ENCODE measurements around the gene ADSL.

The ADSL gene

GRCh38 chr22:40410272-40410671 is 64.0 kb downstream of the ADSL start:
- peaks cover 6% of the 10 kb centered on the region for H3K36me3 Mint-ChIP-seq
- no peak overlapping the region for H3K4me3 Mint-ChIP-seq
- H3K27ac Mint-ChIP-seq: peak overlapping the region; percentile 22
- H3K9me3 Mint-ChIP-seq (ENCODE audit: low read depth): no peaks in the 10 kb centered on the region
- no peaks in the 10 kb centered on the region for H3K27me3 Mint-ChIP-seq
- peaks cover 15% of the 10 kb centered on the region for H3K4me1 Mint-ChIP-seq (ENCODE audit: low read depth)

- H3K4me3 Mint-ChIP-seq: no peak overlapping the region
- peak overlapping the region; percentile 16 for H3K27ac Mint-ChIP-seq
- H3K9me3 Mint-ChIP-seq (ENCODE audit: low read depth): no peaks in the 10 kb centered on the region
- peaks cover 6% of the 10 kb centered on the region for H3K36me3 Mint-ChIP-seq
- no peaks in the 10 kb centered on the region for H3K27me3 Mint-ChIP-seq
- H3K4me1 Mint-ChIP-seq (ENCODE audit: low read depth): peaks cover 22% of the 10 kb centered on the region
Observed at GRCh38 chr22:40410731-40411505, 64.6 kb downstream of the ADSL start.

GRCh38 chr22:40411506-40411861 is 65.2 kb downstream of the ADSL start:
- H3K4me1 Mint-ChIP-seq (ENCODE audit: low read depth): peaks cover 28% of the 10 kb centered on the region
- no peak overlapping the region for H3K4me3 Mint-ChIP-seq
- no peaks in the 10 kb centered on the region for H3K9me3 Mint-ChIP-seq (ENCODE audit: low read depth)
- H3K27me3 Mint-ChIP-seq: no peaks in the 10 kb centered on the region
- peaks cover 6% of the 10 kb centered on the region for H3K36me3 Mint-ChIP-seq
- peak overlapping the region; percentile 16 for H3K27ac Mint-ChIP-seq

GRCh38 chr22:40412441-40412840 is 66.1 kb downstream of the ADSL start:
- Mint-ChIP-seq H3K36me3 (peaks cover 6% of the 10 kb centered on the region), H3K9me3 (ENCODE audit: low read depth) (no peaks in the 10 kb centered on the region), H3K4me1 (ENCODE audit: low read depth) (peaks cover 32% of the 10 kb centered on the region), H3K4me3 (no peak overlapping the region), H3K27ac (peak overlapping the region; percentile 81), H3K27me3 (no peaks in the 10 kb centered on the region)

GRCh38 chr22:40413873-40414272 is 67.6 kb downstream of the ADSL start:
- no peak overlapping the region for H3K4me3 Mint-ChIP-seq
- H3K36me3 Mint-ChIP-seq: peaks cover 6% of the 10 kb centered on the region
- peaks cover 36% of the 10 kb centered on the region for H3K4me1 Mint-ChIP-seq (ENCODE audit: low read depth)
- no peaks in the 10 kb centered on the region for H3K9me3 Mint-ChIP-seq (ENCODE audit: low read depth)
- H3K27me3 Mint-ChIP-seq: no peaks in the 10 kb centered on the region
- H3K27ac Mint-ChIP-seq: peak overlapping the region; percentile 85

- H3K9me3 Mint-ChIP-seq (ENCODE audit: low read depth): no peaks in the 10 kb centered on the region
- peak overlapping the region; percentile 85 for H3K27ac Mint-ChIP-seq
- no peaks in the 10 kb centered on the region for H3K27me3 Mint-ChIP-seq
- no peak overlapping the region for H3K4me3 Mint-ChIP-seq
- peaks cover 6% of the 10 kb centered on the region for H3K36me3 Mint-ChIP-seq
- peaks cover 38% of the 10 kb centered on the region for H3K4me1 Mint-ChIP-seq (ENCODE audit: low read depth)
Observed at GRCh38 chr22:40414311-40414710, 68.0 kb downstream of the ADSL start.

GRCh38 chr22:40414838-40415505 is 68.7 kb downstream of the ADSL start:
- Mint-ChIP-seq H3K27ac (peak overlapping the region; percentile 85), H3K4me1 (ENCODE audit: low read depth) (peaks cover 44% of the 10 kb centered on the region), H3K27me3 (no peaks in the 10 kb centered on the region), H3K36me3 (peaks cover 6% of the 10 kb centered on the region), H3K4me3 (peak overlapping the region; percentile 56), H3K9me3 (ENCODE audit: low read depth) (no peaks in the 10 kb centered on the region)

GRCh38 chr22:40415531-40416266 is 69.4 kb downstream of the ADSL start:
- Mint-ChIP-seq H3K4me1 (ENCODE audit: low read depth) (peaks cover 44% of the 10 kb centered on the region), H3K36me3 (peaks cover 6% of the 10 kb centered on the region), H3K27me3 (no peaks in the 10 kb centered on the region), H3K9me3 (ENCODE audit: low read depth) (no peaks in the 10 kb centered on the region), H3K27ac (peak overlapping the region; percentile 85), H3K4me3 (peak overlapping the region; percentile 56)

GRCh38 chr22:40416267-40416570 is 69.9 kb downstream of the ADSL start:
- H3K36me3 Mint-ChIP-seq: peaks cover 6% of the 10 kb centered on the region
- no peaks in the 10 kb centered on the region for H3K9me3 Mint-ChIP-seq (ENCODE audit: low read depth)
- H3K4me1 Mint-ChIP-seq (ENCODE audit: low read depth): peaks cover 44% of the 10 kb centered on the region
- no peaks in the 10 kb centered on the region for H3K27me3 Mint-ChIP-seq
- peak overlapping the region; percentile 85 for H3K27ac Mint-ChIP-seq
- H3K4me3 Mint-ChIP-seq: peak overlapping the region; percentile 10

GRCh38 chr22:40416636-40417035 is 70.3 kb downstream of the ADSL start:
- Mint-ChIP-seq H3K27ac (peak overlapping the region; percentile 72), H3K9me3 (ENCODE audit: low read depth) (no peaks in the 10 kb centered on the region), H3K4me1 (ENCODE audit: low read depth) (peaks cover 44% of the 10 kb centered on the region), H3K36me3 (peaks cover 6% of the 10 kb centered on the region), H3K27me3 (no peaks in the 10 kb centered on the region), H3K4me3 (peak overlapping the region; percentile 10)

- peak overlapping the region; percentile 72 for H3K27ac Mint-ChIP-seq
- no peaks in the 10 kb centered on the region for H3K9me3 Mint-ChIP-seq (ENCODE audit: low read depth)
- peaks cover 4% of the 10 kb centered on the region for H3K36me3 Mint-ChIP-seq
- no peaks in the 10 kb centered on the region for H3K27me3 Mint-ChIP-seq
- peaks cover 44% of the 10 kb centered on the region for H3K4me1 Mint-ChIP-seq (ENCODE audit: low read depth)
- H3K4me3 Mint-ChIP-seq: no peak overlapping the region
Observed at GRCh38 chr22:40417041-40417440, 70.7 kb downstream of the ADSL start.

GRCh38 chr22:40417881-40418280 is 71.6 kb downstream of the ADSL start:
- H3K27me3 Mint-ChIP-seq: no peaks in the 10 kb centered on the region
- no peaks in the 10 kb centered on the region for H3K36me3 Mint-ChIP-seq
- H3K4me1 Mint-ChIP-seq (ENCODE audit: low read depth): peaks cover 44% of the 10 kb centered on the region
- no peaks in the 10 kb centered on the region for H3K9me3 Mint-ChIP-seq (ENCODE audit: low read depth)
- H3K4me3 Mint-ChIP-seq: no peak overlapping the region
- H3K27ac Mint-ChIP-seq: peak overlapping the region; percentile 10

- no peaks in the 10 kb centered on the region for H3K36me3 Mint-ChIP-seq
- peak overlapping the region; percentile 10 for H3K27ac Mint-ChIP-seq
- H3K27me3 Mint-ChIP-seq: no peaks in the 10 kb centered on the region
- no peaks in the 10 kb centered on the region for H3K9me3 Mint-ChIP-seq (ENCODE audit: low read depth)
- no peak overlapping the region for H3K4me3 Mint-ChIP-seq
- peaks cover 44% of the 10 kb centered on the region for H3K4me1 Mint-ChIP-seq (ENCODE audit: low read depth)
Observed at GRCh38 chr22:40418366-40419201, 72.3 kb downstream of the ADSL start.

GRCh38 chr22:40419718-40420117 is 73.4 kb downstream of the ADSL start:
- Mint-ChIP-seq H3K36me3 (no peaks in the 10 kb centered on the region), H3K9me3 (ENCODE audit: low read depth) (no peaks in the 10 kb centered on the region), H3K27ac (no peak overlapping the region), H3K4me1 (ENCODE audit: low read depth) (peaks cover 37% of the 10 kb centered on the region), H3K4me3 (no peak overlapping the region), H3K27me3 (no peaks in the 10 kb centered on the region)

Measured in activated naive CD8-positive, alpha-beta T cell (primary cell).